Right lobe of liver (tissue), 4 donors: ENCODE data around the gene TAAR6.

ENCODE experiments used
- POLR2A ChIP-seq: fragments of 450-650 bp; IDR thresholded peaks from one replicate; pipeline ENCODE4 v1.6.1; 2017; ENCODE audit warnings: antibody characterized with exemption, mild to moderate bottlenecking
- TF ChIP-seq, protein P1 (sequence below), 4 donors: fragments of 200-600 bp in 3 of 4; fragments of 450-650 bp in 1 of 4; IDR thresholded peaks; one replicate each; pipeline versions ENCODE4 v1.5.1 to v1.8.0; 2016 to 2022; ENCODE audit warnings: antibody characterized with exemption in 4 of 4, mild to moderate bottlenecking in 2 of 4
- donor health status: DM: no; HTN: no; CAD: no.
- donor health status: DM: no; HTN: no; CAD: no.
- donor health status: DM: no; HTN: yes; CAD: no.

GRCh38 chr6:132525866-132526265 is 44.3 kb upstream of the TAAR6 start:
- TF ChIP-seq POLR2A, result no peak
- TF ChIP-seq, protein P1, sequence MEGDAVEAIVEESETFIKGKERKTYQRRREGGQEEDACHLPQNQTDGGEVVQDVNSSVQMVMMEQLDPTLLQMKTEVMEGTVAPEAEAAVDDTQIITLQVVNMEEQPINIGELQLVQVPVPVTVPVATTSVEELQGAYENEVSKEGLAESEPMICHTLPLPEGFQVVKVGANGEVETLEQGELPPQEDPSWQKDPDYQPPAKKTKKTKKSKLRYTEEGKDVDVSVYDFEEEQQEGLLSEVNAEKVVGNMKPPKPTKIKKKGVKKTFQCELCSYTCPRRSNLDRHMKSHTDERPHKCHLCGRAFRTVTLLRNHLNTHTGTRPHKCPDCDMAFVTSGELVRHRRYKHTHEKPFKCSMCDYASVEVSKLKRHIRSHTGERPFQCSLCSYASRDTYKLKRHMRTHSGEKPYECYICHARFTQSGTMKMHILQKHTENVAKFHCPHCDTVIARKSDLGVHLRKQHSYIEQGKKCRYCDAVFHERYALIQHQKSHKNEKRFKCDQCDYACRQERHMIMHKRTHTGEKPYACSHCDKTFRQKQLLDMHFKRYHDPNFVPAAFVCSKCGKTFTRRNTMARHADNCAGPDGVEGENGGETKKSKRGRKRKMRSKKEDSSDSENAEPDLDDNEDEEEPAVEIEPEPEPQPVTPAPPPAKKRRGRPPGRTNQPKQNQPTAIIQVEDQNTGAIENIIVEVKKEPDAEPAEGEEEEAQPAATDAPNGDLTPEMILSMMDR (IDR thresholded peaks at IDR 0.05), result no peak
